ENCODE measurements around the gene CCDC122.

Gene CCDC122

DNA sequence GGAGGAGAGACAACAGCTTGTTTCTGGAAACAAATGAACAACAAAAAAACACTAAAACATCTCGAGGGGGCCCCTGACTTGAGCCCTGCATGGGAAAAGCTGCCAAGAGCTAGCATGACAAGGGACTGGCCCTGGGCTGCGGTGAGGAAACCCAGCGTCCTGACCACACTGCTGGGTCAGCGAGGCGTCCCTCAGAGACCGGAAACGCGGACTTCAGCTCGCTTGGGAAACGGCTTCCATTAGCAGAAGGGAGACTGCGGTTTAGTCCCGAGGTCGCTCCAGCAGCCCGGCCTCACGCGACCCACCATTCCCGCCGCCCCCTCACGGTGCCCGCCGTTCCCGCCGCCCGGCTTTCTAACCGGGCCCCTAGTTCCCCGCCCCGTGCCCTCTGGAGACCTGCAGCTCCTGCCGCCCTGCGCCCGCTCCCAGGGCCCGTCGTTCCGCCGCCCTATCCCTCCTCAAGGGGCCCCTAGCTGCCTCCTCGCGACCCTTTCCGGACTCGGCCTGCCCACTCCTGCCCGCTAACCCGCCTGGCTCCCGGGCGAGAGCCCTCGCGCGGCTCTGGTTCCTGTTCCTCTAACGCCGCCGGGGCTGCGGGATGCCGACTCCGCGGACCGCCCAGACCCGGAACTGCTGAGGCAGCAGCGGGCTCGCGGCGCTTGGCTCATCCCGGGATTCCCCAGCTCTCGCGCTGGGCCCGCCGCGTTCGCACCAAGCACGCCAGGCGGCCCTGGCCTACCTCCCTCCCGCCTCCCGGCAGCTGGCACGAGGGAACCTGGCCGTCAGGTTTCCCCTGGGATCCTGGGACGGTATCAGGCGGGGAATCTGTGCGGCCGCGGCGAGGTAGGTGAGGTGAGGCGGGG is at the start of gene CCDC122:
CCDC122 (minus strand) TSS at position 849 of the 863 bp plus-strand sequence. CDS start 10,364 bp downstream, outside the sequence.
- peak; percentile 81 for DNase-seq (ENCODE audit: low spot score)

DNA sequence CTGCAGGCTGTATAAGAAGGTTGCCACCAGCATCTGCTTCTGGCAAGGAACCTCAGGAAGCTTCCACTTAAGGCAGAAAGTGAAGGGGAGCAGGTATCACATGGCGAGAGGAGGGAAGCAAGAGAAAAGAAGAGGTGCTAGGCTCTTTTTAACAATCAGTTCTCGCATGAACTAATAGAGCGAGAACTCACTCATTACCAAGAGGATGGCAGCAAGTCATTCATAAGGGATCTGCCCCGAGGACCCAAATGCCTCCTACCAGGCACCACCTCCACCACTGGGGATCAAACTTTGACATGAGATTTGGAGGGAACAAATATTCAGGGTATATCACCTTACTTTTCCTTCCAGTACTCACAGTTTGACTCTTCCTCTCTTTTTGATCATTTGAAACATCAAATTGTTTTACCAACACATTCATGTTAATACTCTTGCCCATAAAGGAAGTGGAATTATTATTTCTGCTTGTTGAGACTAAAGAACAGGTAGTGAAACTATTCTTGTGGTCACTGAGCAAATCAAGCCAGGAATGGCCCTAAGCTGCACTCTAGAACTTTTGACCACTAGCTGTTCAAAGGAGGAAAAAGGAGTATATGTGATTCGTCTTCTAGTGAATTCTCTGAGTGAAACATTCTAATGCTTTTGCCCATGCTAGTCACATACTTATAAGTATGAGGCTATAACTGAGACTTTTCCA is 45.2 kb upstream of the CCDC122 start:
- peak; percentile 18 for DNase-seq (ENCODE audit: low spot score)

DNA sequence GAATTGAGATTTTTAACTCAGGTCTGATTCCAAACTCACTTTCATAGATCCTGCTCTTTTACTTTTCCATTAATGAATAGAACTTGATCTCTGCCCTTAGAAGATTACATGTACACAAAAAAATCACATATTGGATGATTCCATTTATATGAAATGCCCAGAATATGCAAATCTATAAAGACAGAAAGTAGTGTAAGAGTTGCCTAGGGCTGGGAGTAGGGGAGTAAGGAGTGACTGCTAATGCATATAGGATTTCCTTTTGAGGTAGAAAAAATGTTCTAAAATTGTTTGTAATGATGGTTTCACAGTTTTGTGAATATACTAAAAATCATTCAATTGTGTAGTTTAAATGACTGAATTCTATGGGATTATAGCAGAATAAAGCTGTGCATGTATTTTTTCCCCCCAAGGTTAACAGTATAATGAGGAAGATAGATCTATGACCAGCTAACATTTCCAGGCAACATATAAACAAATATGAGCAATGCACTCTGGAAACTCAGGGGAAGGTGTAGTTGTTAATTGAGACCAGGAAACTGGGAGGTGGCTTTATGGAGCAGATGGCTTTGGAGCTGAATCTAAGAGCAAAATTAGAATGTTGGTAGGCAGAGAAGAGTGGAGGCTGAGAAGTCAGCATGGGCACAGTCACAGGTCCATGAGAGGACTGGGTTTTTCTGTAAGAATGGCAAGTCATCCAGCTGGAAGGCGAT is 41.6 kb upstream of the CCDC122 start:
- no peak for DNase-seq (ENCODE audit: low spot score)

DNA sequence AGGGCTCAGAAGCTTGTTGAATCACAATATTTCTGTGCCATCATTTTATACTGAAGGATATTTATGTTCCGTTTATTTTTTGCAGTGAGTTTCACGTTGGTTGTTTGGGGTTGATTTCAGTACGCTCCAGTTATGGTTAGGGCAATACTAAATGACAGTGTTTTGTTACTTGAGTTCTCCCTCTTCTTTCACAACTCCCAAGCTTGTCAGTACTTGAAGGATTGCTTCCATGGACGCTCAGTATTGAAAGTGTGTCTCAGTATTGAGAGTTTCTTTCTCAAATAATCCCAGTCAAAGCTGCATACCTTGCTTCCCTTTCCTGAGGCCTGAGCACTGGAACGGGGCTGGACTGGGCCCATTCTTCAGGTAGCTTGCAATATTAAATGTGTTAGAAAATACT is 39.1 kb upstream of the CCDC122 start:
- no peak for DNase-seq (ENCODE audit: low spot score)

DNA sequence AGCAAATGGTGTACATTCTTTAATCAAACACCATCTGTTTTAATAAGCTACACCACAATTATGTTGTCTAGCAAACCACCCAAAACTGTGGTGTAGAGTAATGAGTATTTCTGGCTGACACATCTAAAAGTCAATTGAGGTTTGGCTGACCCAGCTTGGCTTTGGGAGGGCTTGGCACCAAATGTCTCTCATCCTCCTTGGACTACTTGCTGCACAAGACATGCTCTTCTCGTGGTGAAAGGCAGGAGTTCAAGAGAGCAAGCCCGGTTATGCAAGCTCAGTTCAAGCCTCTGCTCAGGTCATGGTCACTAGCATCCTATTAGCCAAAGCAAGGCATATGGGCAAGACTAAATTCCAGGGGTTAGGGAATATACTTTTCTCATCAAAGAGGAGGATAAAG is 37.3 kb upstream of the CCDC122 start:
- DNase-seq (ENCODE audit: low spot score), result no peak

- no peak for DNase-seq (ENCODE audit: low spot score)
Observed at GRCh38 chr13:43915451-43915850, 35.9 kb upstream of the CCDC122 start.

- DNase-seq (ENCODE audit: low spot score), result no peak
Observed at GRCh38 chr13:43911871-43912270, 32.3 kb upstream of the CCDC122 start.

DNA sequence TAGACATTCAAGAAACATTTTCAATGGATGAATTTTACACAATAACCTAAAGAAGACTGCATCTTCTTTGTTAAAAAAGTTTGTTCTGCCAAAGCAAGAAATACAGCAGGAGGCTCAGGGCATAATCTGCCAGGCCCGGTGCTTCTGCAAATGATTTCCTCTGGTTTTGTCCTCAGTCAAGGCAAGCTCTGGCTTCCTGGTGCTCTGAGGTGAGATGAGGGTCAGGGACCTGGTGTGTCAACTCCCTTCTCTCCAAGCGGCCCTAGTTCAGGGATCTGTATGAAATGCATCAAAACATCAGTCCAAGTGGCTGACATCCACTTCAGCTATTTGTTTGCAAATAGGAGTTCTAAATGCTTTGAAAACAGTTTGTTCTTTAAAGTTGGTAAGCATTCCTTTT is 31.7 kb upstream of the CCDC122 start:
- no peak for DNase-seq (ENCODE audit: low spot score)

DNA sequence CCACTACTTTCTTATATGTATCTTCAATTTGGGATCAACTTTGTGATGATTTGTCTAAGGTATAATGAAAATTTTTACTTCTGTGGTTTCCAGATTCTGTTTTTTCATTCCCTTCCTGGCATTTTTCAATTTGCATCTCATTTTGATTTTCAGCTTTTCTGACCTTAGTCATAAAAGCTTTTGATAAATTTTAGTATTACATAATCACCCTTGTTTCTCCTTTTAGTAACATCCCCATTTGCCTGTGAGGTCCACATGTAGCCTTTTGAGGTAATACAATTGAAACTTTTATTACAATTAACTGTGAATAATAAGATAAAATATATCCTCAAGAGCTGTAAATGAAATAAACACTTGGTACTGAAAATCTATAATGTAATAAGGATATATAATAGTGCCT is 31.3 kb upstream of the CCDC122 start:
- DNase-seq (ENCODE audit: low spot score), result no peak

DNA sequence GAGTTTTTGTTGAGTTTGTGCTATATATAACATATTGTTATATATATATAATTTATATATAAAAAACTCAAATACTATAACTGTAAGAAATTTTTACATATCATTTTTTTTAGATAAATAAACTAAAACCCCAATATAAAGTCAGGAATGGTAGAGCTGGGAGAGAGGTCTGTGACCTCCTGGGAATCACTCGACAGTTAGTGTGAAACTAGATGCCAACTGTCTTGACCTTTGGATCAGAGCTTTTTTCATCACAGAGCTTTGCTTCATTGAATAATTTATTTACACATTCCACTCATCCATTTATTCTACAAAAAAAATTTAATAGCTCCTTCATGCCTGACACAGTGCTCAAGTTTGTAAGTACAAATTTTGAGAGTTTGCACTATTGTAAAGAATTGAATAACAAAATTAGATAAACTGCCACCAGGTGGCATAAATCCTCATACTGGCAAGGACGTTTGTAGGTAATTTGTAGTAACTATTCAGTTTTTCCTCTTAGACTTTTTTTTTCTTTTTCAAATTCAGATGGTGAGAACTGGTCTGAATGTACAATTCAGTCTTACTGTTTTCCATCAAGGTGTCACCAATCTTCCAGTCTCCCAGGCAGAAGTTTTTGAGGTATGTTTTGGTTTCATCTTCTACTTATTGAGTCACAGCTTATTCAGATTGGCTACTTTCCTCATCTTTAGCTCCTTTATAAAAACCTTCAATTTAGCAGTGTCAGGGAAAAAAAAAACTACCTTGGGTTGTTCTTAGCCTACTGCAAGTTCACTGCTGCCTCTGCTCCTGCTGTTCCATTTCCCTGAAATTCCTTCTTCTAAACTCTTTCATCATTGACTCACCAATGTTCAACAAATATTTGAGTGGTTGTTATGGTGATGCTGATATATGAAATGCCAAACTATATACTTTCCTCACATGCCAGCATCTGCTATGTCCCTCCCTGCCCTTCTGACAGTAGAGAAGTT is 28.9 kb upstream of the CCDC122 start:
- DNase-seq (ENCODE audit: low spot score), result peak; percentile 45

- peak; percentile 84 for DNase-seq (ENCODE audit: low spot score)
Observed at GRCh38 chr13:43905435-43906031, 26.0 kb upstream of the CCDC122 start.

- no peak for DNase-seq (ENCODE audit: low spot score)
Observed at GRCh38 chr13:43895940-43896339, 16.4 kb upstream of the CCDC122 start.

DNA sequence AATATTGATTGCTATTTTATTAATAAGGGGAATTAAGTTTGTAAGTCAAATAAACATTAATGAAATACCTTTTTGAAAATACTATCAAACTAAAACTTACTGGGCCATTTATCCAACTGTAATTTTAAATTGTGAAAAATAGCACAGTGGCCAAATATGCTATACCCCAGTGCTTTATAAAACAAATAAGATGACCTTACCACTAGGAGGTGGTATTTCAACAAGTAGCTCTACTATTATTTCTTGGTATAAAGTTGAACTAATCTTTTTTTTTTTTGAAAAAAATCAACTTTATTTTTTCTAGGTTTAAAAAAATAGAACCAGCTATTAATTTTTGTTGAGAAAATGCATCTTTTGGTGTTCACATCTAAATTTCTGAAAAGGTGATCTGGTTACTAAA is 14.9 kb upstream of the CCDC122 start:
- DNase-seq (ENCODE audit: low spot score), result no peak

DNA sequence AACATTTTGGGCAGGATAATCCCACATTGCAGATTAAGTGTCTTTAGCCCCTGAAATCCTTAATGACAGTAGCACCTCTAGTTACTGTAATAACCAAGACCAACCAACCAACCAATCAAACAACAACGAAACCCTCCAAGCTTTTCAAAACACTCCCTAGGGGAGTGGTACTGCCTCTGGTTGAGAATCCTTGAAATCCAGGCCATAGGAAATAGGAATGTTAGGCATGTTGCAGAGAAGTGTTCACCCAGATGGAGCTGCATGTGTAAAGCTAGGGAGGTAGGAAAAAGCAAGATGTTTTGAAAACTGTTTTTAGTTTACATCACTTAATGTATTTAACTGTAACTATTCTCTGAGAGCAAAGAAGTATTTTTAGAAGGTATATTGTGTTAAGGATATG is 4.7 kb upstream of the CCDC122 start:
- DNase-seq (ENCODE audit: low spot score), result no peak

DNA sequence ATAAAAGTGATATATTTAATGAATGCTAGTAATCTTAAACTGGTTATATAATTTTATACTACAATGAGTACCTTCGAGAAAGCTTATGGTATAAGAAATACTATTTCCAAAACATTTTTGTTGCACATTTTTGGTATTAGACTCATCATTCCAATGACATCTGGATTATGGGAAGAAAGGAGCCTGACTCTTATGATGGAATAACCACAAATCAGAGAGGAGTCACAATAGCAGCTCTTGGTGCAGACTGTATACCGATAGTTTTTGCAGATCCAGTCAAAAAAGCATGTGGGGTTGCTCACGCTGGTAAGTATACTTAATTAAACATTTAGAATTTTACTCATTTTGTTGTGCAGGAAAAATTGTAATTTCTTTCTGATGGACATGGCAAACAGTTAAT is 4.1 kb upstream of the CCDC122 start:
- no peak for DNase-seq (ENCODE audit: low spot score)

- no peak for DNase-seq (ENCODE audit: low spot score)
Observed at GRCh38 chr13:43881580-43881979, 2.0 kb upstream of the CCDC122 start.

GRCh38 chr13:43880926-43881325 is 1.4 kb upstream of the CCDC122 start:
- DNase-seq (ENCODE audit: low spot score), result peak; percentile 43

DNA sequence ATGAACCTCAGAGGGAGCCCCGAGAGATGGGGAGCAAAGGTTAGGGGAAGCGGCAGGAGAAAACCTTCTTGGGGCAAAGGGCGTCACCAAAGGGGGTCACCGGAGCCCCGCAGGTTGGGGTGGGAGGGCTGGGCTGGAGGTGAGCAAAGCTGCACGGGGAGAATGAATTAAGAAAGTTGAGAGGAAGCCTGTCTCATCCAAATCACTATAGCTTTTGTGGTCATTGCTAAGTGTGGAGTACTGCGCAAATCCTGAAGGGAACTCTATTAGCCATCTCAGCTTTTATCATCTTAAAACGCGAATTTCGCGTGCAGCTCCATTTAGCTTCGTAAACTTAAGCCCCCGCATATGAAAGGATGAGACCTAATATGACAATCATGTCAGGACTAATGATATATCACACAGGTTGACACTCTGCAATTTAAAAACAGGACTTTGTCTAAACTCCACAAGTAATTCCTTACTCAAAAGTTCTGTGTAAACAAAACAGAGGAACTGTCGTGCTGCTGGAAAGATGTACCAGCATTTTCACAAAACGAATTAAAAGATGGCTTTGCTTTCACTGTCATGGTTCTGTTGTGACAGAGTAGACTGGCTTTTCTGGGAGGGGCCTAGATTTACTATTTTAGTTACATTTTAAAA is 795 bp upstream of the CCDC122 start:
- peak; percentile 12 for DNase-seq (ENCODE audit: low spot score)

DNA sequence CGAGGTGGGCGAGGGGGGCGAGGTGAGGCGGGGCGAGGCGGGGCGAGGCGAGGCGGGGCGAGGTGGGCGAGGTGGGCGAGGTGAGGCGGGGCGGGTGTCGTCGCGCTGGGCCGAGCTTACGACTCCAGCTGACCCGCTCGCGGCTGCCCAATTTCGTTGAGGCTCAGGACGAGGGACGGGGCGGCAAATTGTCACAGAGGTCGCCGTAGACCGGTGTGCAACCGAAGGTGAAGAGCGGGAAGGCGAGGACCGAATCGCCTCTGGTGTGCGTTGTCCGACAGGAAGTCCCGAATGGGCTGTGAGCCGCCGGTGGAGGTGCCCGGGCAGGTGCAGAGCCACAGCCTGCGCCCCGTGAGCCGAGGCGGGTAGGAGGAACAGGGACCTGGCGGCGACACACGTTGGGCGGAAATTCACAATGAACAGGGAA is 228 bp upstream of the CCDC122 start, which contains the start of gene LACC1:
LACC1 (plus strand) TSS at position 150 of the 427 bp plus-strand sequence. CDS start 1,082 bp downstream, outside the sequence.
- peak; percentile 31 for DNase-seq (ENCODE audit: low spot score)

- DNase-seq (ENCODE audit: low spot score), result peak; percentile 10
Observed at GRCh38 chr13:43877766-43878165, 1.8 kb downstream of the CCDC122 start.
